Measurements from ENCODE around the gene PLAC8L1.

GRCh38 chr5:146068206-146068605 lies 37.2 kb downstream of the PLAC8L1 start:
- TF ChIP-seq POLR2A (IDR thresholded peaks at IDR 0.05): no peak
- no peak for TF ChIP-seq CTCF (IDR thresholded peaks at IDR 0.05 in 4 of 5, conservative IDR thresholded peaks at IDR 0.05 in 1 of 5)

All from gastrocnemius medialis (tissue), 4 donors.